NCI-H2227 (cell line): ENCODE results near the gene CCL20.

Source experiments
- DNase-seq: peaks from one replicate; lab custom pipeline; 2025; ENCODE audit not compliant: unreplicated experiment; lab: John Stamatoyannopoulos, UW

CCL20 gene

GRCh38 chr2:227802882-227803281 lies 10.8 kb upstream of the CCL20 start:
- no peak for DNase-seq

- DNase-seq: no peak
Observed at GRCh38 chr2:227804975-227805374, 8.7 kb upstream of the CCL20 start.

GRCh38 chr2:227805578-227805977 lies 8.1 kb upstream of the CCL20 start:
- no peak for DNase-seq

- DNase-seq: no peak
Observed at GRCh38 chr2:227808936-227809335, 4.7 kb upstream of the CCL20 start.

DNA sequence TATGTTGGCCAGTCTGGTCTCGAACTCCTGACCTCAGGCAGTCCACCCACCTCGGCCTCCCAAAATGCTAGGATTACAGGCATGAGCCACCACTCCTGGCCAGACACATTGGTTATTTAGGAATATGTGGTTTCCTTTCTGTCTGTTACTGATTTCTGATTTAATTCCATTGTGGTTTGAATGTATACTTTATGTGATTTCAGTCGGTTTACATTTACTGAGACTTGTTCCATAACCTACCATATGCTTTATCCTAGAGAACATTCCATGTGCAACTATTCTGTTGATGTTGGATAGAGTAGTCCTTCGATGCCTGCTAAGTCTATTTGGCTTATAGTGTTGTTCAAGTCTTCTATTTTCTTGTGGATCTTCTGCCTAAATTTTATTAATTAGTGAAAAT lies 1.6 kb upstream of the CCL20 start:
- DNase-seq: no peak

DNA sequence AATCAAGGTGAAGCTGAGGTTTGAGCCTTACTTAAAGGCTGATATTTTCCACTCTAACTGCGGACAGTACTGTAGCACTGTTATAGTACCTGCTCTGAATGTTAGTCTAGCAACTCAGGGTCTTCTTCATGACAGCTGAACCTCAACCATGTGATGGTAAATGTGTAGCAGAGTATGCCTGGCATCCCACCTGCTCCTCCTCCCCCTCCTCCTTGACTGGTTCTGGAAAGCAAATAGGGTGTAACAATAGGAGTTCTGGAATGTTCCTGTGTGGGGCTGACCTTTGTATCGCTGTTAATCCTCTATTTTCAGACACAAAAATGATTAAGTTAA lies 447 bp upstream of the CCL20 start:
- DNase-seq: no peak

- no peak for DNase-seq
Observed at GRCh38 chr2:227815066-227815465, 1.4 kb downstream of the CCL20 start.

DNA sequence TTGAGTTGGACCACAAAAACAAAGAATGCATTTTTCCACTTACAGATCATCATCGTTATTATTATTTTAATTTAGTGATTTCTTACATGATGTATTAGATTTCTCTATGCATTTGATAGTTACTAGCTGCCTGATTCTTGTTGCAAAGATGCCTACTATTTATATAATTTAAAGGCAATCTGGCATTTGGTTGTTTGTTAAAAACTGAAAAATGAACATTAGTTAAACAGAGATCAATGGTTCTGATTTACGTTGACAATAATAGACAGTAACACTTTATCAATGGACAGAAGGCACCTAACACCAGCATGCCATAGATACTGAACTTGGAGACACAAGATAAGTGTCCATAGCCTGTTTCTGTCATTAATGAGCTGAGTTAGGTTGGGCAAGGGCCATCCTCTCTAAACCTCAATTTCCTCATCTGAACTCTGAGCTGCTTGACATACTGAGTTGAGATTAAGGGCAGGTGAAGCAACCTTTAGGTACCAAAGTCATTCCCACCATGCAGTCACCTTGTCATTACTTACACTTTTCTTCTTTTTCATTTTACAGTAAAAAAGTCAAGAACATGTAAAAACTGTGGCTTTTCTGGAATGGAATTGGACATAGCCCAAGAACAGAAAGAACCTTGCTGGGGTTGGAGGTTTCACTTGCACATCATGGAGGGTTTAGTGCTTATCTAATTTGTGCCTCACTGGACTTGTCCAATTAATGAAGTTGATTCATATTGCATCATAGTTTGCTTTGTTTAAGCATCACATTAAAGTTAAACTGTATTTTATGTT lies 3.1 kb downstream of the CCL20 start:
- DNase-seq: no peak

- no peak for DNase-seq
Observed at GRCh38 chr2:227817336-227817735, 3.7 kb downstream of the CCL20 start.

DNA sequence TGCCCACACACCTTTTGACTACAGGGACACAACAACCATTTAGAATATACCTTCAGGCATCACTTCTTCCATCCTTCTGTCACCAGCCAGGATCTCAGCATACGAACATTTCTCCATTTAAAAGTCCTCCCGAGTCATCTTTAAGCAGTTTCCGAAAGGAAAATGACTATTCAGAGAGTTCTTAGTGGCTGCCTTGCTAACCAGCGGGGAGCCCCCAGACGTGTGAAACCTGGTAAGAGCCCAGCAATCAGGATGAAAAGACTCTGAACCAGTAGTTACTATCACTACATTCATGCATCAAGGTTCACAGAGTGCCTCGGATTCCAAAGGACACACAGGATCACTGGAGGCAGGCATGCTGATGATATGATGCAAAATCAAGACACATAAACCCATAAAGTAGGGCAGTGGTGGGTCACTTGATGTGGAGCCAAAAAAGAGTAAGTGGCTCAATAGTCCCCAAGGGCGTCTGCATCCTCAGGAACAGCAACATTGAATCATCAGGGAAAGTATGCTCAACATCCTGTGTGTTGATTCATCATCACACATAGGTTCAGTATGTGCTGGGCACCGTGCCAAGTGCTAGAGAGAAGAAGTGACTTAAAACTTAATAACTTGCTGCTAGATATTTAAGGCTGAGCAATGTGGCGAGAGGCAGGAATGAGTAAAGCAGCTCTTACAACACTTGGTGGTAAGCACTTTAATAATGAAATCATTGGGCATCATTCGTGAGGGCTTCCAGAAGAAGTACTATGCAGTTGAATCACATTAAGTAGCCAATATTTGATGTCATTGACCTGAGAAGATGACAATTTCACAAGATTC lies 4.4 kb downstream of the CCL20 start:
- DNase-seq: no peak

- DNase-seq: no peak
Observed at GRCh38 chr2:227818675-227819397, 5.2 kb downstream of the CCL20 start.

GRCh38 chr2:227819398-227819697 lies 5.7 kb downstream of the CCL20 start:
- DNase-seq: no peak

DNA sequence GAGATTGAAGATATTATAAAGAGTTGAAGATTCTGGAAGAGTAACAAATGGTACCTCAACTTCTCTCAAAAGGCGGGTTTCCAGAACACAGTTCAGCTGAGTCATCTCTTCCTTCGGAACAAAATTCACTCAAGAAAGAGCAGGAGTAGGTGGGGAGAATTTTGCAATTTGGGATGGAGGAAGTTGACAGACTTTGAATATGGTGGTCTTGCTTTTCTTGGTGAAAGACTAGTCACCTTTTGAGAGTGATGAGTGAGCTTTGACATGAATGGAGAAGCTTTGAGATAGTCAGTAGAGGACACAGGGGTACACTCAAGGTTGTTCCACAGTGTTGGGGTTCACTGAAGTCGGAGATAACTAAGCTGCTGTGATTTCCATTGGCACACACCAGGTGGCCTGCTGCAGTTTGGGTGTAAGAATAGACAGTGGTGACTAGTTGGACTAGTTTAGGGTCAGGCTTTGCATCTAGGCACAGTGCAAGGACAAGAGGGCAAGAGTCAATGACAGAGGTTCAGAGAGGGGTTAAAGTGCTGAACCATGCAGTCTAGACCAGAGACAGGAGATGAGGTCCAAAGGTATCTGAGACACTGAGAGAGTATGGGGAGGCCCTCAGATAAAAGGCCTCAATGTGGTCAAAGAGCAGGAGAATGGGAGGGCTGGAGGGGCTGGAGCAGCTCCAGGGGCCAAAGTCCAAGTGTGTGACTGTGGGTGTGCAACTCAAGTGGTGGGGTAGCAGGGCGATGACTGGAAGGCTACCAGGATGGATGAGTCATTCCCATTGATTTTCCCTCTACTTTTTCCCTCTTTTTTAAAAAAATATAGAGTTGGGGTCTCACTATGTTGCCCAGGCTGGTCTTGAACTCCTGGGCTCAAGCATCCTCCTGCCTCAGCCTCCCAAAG lies 7.7 kb downstream of the CCL20 start:
- no peak for DNase-seq

- no peak for DNase-seq
Observed at GRCh38 chr2:227822416-227823003, 8.9 kb downstream of the CCL20 start.

- no peak for DNase-seq
Observed at GRCh38 chr2:227823922-227824321, 10.3 kb downstream of the CCL20 start.

- no peak for DNase-seq
Observed at GRCh38 chr2:227824711-227825110, 11.1 kb downstream of the CCL20 start.

- DNase-seq: no peak
Observed at GRCh38 chr2:227826019-227826521, 12.4 kb downstream of the CCL20 start.

DNA sequence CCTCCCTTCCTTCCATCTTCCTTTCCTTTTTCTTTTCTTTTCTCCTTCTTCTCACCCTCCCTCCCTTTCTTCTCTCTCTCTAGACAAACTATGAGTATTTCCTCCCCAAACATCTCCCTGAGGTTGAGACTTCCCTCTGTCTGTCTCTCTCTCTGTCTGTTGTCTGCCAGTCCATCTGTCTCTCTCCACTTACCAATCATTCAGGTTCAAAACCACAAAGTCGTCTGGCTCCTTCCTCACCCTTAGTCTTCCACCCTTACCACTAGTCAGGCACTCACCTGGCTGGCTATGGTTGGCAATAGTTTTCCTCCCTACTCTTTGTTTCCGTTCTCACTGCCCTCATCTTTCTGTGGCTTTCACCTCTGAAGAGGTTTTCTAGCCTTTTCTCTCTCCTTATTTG lies 12.9 kb downstream of the CCL20 start:
- DNase-seq: no peak

DNA sequence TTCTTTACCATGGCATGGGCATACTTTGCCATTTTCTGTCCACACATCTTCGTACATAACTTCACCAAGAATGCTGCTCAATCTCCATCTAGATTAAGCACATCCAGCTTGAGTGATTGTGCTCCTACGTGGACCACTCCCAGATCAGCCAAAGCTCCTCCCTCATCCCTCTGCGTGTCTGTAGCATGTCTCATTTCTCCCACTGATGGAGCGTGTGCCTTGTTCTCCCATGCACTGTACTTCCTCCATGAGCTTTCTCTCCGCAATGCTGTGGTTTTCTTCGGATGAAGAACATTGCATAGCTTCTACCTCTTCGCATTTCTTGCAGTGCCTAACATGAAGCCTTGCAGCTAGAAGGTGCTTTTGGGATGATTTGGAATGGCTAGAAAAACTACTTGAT lies 13.5 kb downstream of the CCL20 start:
- no peak for DNase-seq

DNA sequence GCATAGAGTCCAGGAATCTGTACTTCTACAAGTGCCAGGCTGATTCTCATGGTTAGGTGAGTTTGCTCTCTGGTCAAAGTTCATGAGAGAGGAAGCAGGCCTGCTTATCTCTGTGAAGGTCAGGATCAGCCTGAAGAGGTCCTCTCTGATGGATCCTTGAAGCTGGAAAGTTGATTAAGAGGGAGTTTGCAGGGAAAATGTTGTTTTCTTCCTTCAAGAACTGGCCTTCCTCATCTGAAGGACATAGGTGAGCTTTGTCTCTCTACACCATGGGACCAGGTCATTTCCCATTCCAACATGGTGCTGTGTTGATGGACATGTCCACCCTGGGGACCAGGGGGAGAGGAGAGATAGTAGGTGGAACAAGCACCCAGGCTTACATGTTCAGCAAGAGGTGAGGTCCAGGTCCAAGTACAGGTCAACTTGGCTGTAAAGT lies 14.9 kb downstream of the CCL20 start:
- DNase-seq: no peak
